ENCODE results near the gene SLC30A4.
A peak's percentile ranks its signal among the peaks of the same experiment; 100 is the strongest.
"Not testable (repeated sequence)": the region's sequence is repeated elsewhere in the genome, so short reads cannot be mapped to it uniquely, and the experiment has no call there.

The SLC30A4 gene

GRCh38 chr15:45507143-45507542 is 15.4 kb downstream of the SLC30A4 start:
- DNase-seq (ENCODE audit: low read depth in 2 of 2) = not testable (repeated sequence)

DNA sequence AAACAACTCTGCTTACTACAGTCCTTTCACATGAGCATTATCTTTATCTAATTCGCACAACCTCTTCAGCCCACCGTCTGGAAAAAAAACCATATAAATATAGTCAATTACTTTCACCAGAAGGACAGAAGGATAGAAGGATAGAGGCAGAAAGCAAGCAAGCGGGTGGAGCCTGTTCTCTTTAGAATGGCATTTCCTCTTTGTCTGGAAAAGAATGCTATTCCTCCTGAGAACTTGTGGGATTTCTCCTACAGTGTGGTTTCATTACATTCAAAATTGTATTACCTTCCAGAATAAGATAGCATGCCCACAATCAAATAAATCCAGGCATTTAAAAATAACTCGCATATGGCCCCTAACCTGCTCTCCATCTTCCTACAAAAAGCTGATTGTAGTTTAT is 23.1 kb downstream of the SLC30A4 start:
- DNase-seq (ENCODE audit: low read depth in 2 of 2) = no peak

DNA sequence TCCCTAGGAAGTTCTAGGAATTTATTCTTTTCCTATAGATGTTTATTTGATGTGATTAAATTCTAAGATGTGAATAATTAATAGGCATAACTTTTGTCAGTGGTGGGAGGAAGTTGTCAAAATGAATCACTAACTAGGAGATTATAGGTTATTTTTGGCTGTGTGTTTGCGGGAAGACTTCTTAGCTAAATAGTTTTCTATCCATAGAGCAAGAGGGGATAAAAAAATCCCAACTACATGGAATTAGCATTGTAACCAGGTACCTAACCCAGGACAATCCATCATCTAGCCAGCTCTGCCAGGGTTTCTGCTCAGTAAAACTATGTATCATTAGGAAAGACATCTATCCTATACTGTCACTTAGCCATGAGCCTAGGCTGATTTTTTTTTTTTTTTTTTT is 23.9 kb downstream of the SLC30A4 start:
- no peak for DNase-seq (ENCODE audit: low read depth in 2 of 2)

DNA sequence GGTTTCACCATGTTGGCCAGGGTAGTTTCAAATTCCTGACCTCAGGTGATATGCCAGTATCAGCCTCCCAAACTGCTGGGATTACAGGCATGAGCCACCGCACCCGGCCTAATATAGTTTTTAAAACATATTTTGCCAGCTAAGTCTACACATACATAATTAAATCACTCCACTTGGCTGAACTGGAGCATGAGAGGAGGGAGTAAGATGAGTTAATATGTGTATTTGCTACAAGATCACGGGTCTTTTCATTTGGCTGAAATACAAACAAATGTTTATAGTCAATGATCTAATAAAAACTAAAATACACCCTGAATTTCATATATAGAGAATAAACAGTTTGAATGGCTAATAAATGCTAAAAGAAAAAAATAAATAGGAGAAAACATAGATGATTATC is 25.3 kb downstream of the SLC30A4 start:
- DNase-seq (ENCODE audit: low read depth in 2 of 2) = no peak

- no peak for DNase-seq (ENCODE audit: low read depth in 2 of 2)
These were observed 25.9 kb downstream of the SLC30A4 start for GRCh38 chr15:45496658-45497057.

DNA sequence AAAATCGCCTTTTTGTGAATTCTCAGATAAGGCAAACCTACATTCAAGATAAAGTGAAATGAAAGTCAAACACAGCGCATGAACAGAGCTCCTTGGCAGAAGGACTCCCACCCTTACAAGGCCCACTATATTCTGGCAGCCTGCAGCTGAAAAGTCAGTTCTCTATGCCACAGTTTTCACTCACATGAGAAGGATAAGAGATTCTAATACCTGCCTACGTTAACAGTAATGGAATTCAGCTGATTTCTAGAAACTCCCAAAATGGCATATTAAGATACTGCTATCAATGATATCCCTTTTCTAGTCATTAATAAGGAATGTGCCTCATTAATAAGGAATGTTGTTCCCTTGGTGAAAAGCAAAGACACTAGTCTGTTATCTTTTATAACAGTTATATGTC is 27.0 kb downstream of the SLC30A4 start:
- no peak for DNase-seq (ENCODE audit: low read depth in 2 of 2)

GRCh38 chr15:45489690-45490238 is 32.8 kb downstream of the SLC30A4 start:
- DNase-seq (ENCODE audit: low read depth in 2 of 2) = no peak

GRCh38 chr15:45486317-45486716 is 36.2 kb downstream of the SLC30A4 start:
- DNase-seq (ENCODE audit: low read depth in 2 of 2) = no peak

DNA sequence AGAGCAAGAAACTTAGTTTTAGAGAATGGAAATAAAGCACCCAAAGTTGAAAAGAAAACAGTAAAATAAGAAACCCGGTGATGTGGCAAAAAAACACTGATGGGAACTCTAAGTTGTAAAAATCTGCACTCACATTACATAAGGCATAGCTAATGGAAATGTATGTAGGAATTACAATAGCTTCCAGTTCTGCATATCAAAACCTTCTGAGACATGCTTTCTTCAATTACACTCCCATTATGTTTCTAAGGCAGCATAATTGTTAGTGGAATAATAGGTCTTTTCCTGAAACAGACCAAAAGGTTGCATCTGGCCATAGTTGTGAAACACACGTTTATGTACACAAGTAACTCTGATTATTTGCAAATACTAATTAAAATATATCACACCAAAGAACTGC is 41.4 kb downstream of the SLC30A4 start:
- no peak for DNase-seq (ENCODE audit: low read depth in 2 of 2)

DNA sequence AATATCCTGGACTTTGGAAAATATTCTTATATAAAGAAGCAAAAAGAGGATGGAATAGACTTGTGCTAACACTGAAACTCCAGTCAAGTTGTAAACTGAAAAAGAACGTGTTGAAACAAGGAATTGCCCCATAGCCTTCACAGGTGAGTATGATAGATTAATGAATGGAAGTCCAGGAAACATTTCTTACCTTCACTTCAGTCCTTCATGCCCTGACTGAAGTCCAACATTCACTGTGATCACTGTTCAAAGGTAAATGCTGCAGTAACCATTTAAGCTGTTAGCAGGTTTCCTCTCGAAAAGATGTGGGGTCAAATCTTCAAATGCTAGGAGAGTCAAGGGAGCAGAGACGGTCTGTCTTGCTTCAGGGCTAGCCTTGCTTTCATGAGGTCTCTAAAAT is 46.1 kb downstream of the SLC30A4 start:
- DNase-seq (ENCODE audit: low read depth in 2 of 2) = no peak

DNA sequence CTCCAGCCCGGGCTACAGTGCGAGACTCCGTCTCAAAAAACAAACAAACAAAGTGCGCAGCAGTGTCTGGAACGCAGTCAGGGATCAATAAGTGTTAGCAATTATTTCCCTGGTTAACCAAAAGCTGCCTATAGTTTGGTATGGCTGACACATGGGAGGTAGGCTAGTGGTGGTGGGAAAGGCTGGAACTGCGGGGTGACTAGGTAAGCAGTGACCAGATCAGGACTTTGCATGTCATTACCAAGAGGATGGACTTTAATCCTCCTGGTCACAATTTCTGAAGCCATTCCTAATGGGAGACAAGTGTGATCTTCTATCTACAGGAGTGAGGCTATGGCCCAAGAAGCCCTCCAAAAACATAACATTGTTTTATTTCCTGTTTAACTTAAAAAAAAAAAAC is 47.8 kb downstream of the SLC30A4 start:
- DNase-seq (ENCODE audit: low read depth in 2 of 2) = no peak

- no peak for DNase-seq (ENCODE audit: low read depth in 2 of 2)
These were observed 49.5 kb downstream of the SLC30A4 start for GRCh38 chr15:45473068-45473467.

DNA sequence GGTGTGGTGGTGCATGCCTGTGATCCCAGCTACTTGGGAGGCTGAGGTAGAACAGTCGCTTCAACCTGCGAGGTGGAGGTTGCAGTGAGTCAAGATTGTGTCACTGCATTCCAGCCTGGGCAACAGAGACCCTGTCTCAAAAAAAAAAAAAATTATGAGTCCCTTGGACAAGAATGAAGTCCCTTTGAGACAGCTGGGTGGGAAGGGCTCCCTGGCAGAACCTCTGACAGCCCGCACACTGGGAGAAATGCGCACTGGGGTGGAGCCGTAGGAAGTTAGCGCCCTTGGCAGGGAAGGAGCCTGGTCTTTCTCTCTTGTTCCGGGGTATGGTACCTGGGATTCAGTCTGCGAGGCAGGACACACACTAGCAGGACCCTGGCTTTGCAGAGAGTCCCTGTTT is 51.4 kb downstream of the SLC30A4 start:
- no peak for DNase-seq (ENCODE audit: low read depth in 2 of 2)

DNA sequence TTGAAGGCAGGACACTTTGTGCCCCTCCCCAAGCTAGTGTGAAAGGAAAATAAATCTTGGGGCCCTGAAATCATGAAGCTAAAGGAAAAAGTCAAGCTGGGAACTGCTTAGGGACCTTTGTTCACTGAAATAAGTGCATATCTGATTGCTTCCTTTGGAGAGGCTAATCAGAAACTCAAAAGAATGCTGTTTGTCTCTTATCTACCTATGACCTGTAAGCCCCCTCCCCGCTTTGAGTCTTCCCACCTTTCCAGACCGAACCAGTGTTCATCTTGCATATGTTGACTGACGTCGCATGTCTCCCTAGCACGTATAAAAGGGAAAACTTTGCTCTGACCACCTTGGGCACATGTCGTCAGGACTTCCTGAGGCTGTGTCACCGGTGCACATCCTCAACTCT is 53.1 kb downstream of the SLC30A4 start:
- DNase-seq (ENCODE audit: low read depth in 2 of 2) = no peak

- no peak for DNase-seq (ENCODE audit: low read depth in 2 of 2)
These were observed 53.5 kb downstream of the SLC30A4 start for GRCh38 chr15:45469027-45469426.

DNA sequence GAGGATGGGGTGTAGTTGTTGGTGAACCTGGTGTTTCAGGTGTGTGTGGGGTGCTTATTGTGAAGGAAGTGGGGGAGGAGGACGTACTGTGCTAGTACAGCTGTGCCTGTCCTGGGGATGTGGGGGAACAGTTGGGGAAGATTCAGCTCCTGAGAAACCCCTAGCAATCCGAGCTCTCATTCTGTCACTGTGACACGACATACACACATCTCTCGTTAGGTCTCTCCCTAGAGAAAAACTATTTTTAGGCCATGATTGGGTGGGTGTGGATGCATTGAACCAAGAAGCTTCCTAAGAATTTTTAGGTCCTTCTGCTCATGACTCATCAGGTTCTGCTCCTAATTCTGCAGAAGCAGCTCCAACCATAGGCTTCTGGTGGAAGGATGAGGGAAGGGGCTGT is 54.3 kb downstream of the SLC30A4 start:
- no peak for DNase-seq (ENCODE audit: low read depth in 2 of 2)

DNA sequence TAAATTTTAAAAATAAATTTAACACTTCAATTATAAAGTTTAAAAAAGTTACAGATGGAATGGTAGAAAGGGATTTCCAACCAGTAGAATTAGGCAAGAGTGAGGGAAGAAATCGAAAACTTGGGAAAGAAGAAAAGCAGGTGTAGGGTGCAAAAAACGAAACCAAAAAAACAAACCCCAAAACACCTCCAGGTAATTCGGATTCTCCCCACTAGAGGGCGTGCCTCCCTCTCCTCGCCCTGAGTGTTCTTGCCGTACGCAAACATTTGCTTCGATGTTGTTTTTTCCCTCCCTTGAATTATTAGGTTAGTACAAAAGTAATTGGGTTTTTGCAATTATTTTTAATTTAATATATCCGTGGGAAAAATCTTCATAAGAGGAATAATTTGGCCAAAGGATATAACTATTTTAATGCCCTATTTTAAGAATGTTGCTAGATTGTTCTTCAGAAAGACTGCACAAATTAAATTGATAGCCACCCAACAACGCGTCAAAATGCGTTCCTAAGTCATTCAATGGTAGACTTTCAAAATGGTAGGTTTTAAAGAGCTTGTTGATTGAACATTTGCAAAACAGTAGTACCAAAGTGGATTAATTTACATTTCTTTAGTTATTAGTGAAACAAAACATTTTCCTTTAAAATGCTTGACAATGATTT is 63.7 kb downstream of the SLC30A4 start:
- peak; percentile 61 to 69 for DNase-seq (ENCODE audit: low read depth in 2 of 2)

- DNase-seq (ENCODE audit: low read depth in 2 of 2) = peak; percentile 52 to 53
These were observed 64.7 kb downstream of the SLC30A4 start for GRCh38 chr15:45457641-45458539.

- DNase-seq (ENCODE audit: low read depth in 2 of 2) = no peak
These were observed 65.3 kb downstream of the SLC30A4 start for GRCh38 chr15:45457220-45457619.

DNA sequence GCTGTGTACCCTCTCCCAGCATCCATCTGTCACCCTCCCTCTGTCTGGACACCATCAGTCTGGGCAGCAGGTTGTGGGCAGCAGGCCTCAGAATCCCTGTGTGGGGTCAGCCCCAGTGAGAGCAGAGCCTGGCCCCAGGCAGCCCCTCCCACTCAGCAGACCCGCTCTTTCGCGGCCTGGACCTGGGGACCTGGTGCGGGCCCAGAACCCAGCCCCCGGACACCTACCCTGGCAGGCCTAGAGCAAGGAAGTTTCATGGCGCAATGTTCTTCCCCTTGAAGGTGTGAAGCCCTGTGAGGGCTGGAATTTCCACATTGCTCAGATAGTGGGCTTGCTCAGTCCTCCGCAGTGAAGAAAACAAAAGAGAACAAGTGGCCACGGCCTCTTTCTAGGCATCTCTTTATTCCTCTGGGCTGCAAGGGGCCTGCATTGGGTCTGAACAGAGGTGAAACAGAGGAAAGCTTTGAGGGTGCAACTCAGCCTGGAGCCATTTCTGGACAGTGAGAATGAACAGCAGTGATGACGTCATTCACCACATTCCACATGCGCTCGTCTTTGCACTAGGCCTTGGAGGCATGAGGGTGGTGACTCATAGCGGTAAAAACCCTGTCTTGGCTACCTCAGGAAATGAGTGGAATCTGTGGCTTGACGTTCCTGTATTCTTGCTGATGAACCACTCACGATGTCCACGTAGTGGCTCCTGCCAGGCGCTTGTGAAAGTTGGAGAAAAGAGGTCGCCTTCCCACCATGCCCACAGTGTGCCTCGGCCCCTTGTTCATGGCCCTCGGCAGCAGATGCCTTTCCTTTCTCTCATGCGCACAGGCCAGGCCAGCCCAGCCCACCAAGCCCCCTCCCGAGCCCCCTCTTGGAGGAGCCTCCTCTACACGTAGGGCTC is 66.1 kb downstream of the SLC30A4 start:
- peak in 1 of 2 donors; percentile 44 for DNase-seq (ENCODE audit: low read depth in 2 of 2)

DNA sequence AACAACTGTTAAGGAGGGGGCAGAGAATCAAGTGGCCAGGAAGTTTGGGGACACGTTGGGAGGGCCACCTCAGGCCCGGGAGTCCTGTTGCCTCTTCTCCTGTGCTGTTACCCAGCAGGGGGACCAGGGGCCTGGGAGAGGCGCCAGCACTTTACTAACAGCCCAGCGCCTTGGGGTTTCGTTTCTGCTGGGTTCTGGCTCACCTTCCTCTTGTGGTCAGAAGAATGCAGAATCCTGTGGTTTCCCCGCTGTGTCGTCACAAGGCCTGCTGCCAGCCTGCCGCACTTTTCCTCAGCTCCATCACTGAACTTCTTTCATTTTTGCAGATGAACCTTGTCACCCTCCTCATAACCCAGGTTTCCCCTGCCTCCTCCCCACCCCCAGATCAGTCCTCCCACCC is 67.7 kb downstream of the SLC30A4 start:
- peak in 1 of 2 donors; percentile 15 for DNase-seq (ENCODE audit: low read depth in 2 of 2)

- no peak for DNase-seq (ENCODE audit: low read depth in 2 of 2)
These were observed 71.3 kb downstream of the SLC30A4 start for GRCh38 chr15:45451265-45451664.
